PC-3 (cell line): ENCODE results near the gene COL6A2. TPM values are rescaled to one million over a fixed set of nuclear protein-coding genes. Genes with fewer than 3 reads are reported as not detected.

Source experiments
- ATAC-seq: fragments of 200-7000 bp; cut with Tn5 transposase; 2 replicates; pipeline ENCODE4 v1.9.1; 2020; ENCODE audit warnings: mild to moderate bottlenecking, moderate library complexity
- BruUV-seq: library from RNA; stranded (reverse); fragments of 400-500 nt; replicated peaks from 2 replicates; lab custom pipeline; 2021; lab: Mats Ljungman, UMichigan
- CTCF ChIA-PET: fragments of 300-600 bp; sonication (Branson Sonifier 250); formaldehyde crosslinking; loops from one replicate; lab custom pipeline; 2022; ENCODE audit warnings: antibody characterized with exemption; lab: Charles Lee
- POLR2A ChIA-PET: fragments of 300-600 bp; sonication (Branson Sonifier 250); formaldehyde crosslinking; loops from one replicate; lab custom pipeline; 2022; ENCODE audit warnings: antibody characterized with exemption; ENCODE audit not compliant: unreplicated experiment; lab: Charles Lee
- DNase-seq: peaks from one replicate; pipeline ENCODE4 v3.0.0-alpha.2; 2015
- H2AFZ ChIP-seq: fragments of 300-600 bp; sonication (generic); 2 replicates; pipeline ENCODE4 v1.6.0; 2016; ENCODE audit warnings: antibody characterized with exemption, low read length
- H3F3A ChIP-seq: fragments of 300-600 bp; sonication (generic); one replicate; pipeline ENCODE4 v1.6.0; 2017; ENCODE audit warnings: antibody characterized with exemption, low read length, control low read depth, mild to moderate bottlenecking; ENCODE audit not compliant: unreplicated experiment
- H3K27ac ChIP-seq: fragments of 300-600 bp; sonication (generic); 2 replicates; pipeline ENCODE4 v1.5.1; 2016; ENCODE audit warnings: mild to moderate bottlenecking, low read length
- H3K27me3 ChIP-seq: fragments of 300-600 bp; sonication (generic); 2 replicates; pipeline ENCODE4 v1.6.1; 2016; ENCODE audit warnings: low read length, mixed read lengths
- H3K36me3 ChIP-seq: fragments of 300-600 bp; sonication (generic); 2 replicates; pipeline ENCODE4 v1.6.1; 2016; ENCODE audit warnings: low read depth, mixed run types, low read length, mixed read lengths
- H3K4me1 ChIP-seq: fragments of 300-600 bp; sonication (generic); 2 replicates; pipeline ENCODE4 v1.5.1; 2016; ENCODE audit warnings: low read length; ENCODE audit not compliant: insufficient read depth
- H3K4me2 ChIP-seq: fragments of 300-600 bp; sonication (generic); 2 replicates; pipeline ENCODE4 v1.6.0; 2016; ENCODE audit warnings: low read length
- H3K4me3 ChIP-seq: fragments of 300-600 bp; sonication (generic); 2 replicates; pipeline ENCODE4 v1.5.1; 2016; ENCODE audit warnings: mild to moderate bottlenecking, low read length, mixed read lengths
- H3K79me2 ChIP-seq: fragments of 300-600 bp; sonication (generic); 2 replicates; pipeline ENCODE4 v1.6.1; 2017; ENCODE audit warnings: low read length, mixed read lengths
- H3K9ac ChIP-seq: fragments of 300-600 bp; sonication (generic); 2 replicates; pipeline ENCODE4 v1.6.0; 2016; ENCODE audit warnings: mild to moderate bottlenecking, low read length
- H3K9me2 ChIP-seq: fragments of 300-600 bp; sonication (generic); replicated peaks from 2 replicates; pipeline ENCODE4 v1.6.1; 2016; ENCODE audit warnings: mixed run types, low read length, mixed read lengths
- H3K9me3 ChIP-seq: fragments of 300-600 bp; sonication (generic); 2 replicates; pipeline ENCODE4 v1.6.1; 2016; ENCODE audit warnings: low read length, mixed read lengths
- H4K20me1 ChIP-seq: fragments of 300-600 bp; sonication (generic); 2 replicates; pipeline ENCODE4 v1.6.1; 2016; ENCODE audit warnings: low read length, mixed read lengths
- CTCF ChIP-seq: fragments of 300-600 bp; sonication (generic); conservative IDR thresholded peaks from 2 replicates; pipeline ENCODE4 v1.5.1; 2017; ENCODE audit warnings: antibody characterized with exemption, low read depth, mild to moderate bottlenecking, low read length
- EZH2 ChIP-seq: fragments of 300-600 bp; sonication (generic); IDR thresholded peaks from one replicate; pipeline ENCODE4 v1.6.1; 2017; ENCODE audit warnings: antibody characterized with exemption, mild to moderate bottlenecking, low read length; ENCODE audit not compliant: unreplicated experiment
- EZH2phosphoT487 ChIP-seq: fragments of 300-600 bp; sonication (generic); IDR thresholded peaks from 2 replicates; pipeline ENCODE4 v1.6.1; 2018; ENCODE audit warnings: mild to moderate bottlenecking, antibody characterized with exemption, low read length, borderline replicate concordance
- intact Hi-C: fragments of 100-400 bp; cut with micrococcal nuclease; formaldehyde crosslinking; loops from 2 replicates; pipeline ENCODE4 v1.9.0; 2023
- total RNA-seq: library from RNA; depleted of rRNA; stranded (reverse); fragments of >200 nt; gene quantifications from 2 replicates; pipeline ENCODE4 v1.2.3, GENCODE V29; 2014; rRNA removed

Gene COL6A2
- total RNA-seq, 1 experiment from 2014 or later: 521 TPM

GRCh38 chr21:46178961-46179360 lies 81.0 kb downstream of the COL6A2 start:
- TF ChIP-seq EZH2 (no peak), EZH2phosphoT487 (no peak), CTCF (no peak)
- no peak overlapping the region for H3K4me2 ChIP-seq
- H4K20me1 ChIP-seq: no peaks in the 10 kb centered on the region
- peaks cover 12% of the 10 kb centered on the region for H3K4me1 ChIP-seq
- intact Hi-C loops: no loop called here
- H2AFZ ChIP-seq: no peak overlapping the region
- no peak overlapping the region for H3K4me3 ChIP-seq
- H3K9me3 ChIP-seq: no peaks in the 10 kb centered on the region
- BruUV-seq: no TSS peak
- no peak overlapping the region for H3K27ac ChIP-seq
- ATAC-seq (no peak), DNase-seq (no peak)
- H3K27me3 ChIP-seq: no peaks in the 10 kb centered on the region
- no peaks in the 10 kb centered on the region for H3K9me2 ChIP-seq
- POLR2A ChIA-PET: no interaction called here
- CTCF ChIA-PET: no interaction called here
- 0 out of 2 replicates have a peak, but pooled peaks cover 6% of the 10 kb centered on the region for H3K36me3 ChIP-seq
- H3F3A ChIP-seq: no peaks in the 10 kb centered on the region
- no peak overlapping the region for H3K9ac ChIP-seq
- H3K79me2 ChIP-seq: peaks cover 23% of the 10 kb centered on the region

Other genes with a start within 250 kb of the COL6A2 start
- gene COL6A1, start 116.3 kb upstream of the COL6A2 start, total RNA-seq: 487 and 628 TPM in 2 replicates
- gene FTCD, start 57.5 kb downstream of the COL6A2 start, total RNA-seq: 0.40 and 0.58 TPM in 2 replicates
- 41.7 and 49.5 TPM in 2 replicates for gene SPATC1L, start 86.3 kb downstream of the COL6A2 start, total RNA-seq
- gene LSS, start 130.7 kb downstream of the COL6A2 start, total RNA-seq: 45.7 and 53.9 TPM in 2 replicates
- 105 and 140 TPM in 2 replicates for gene MCM3AP, start 187.5 kb downstream of the COL6A2 start, total RNA-seq
- gene YBEY, start 188.2 kb downstream of the COL6A2 start, total RNA-seq: 38.2 and 39.0 TPM in 2 replicates
- 14.6 and 15.3 TPM in 2 replicates for gene C21orf58, start 225.8 kb downstream of the COL6A2 start, total RNA-seq
- 51.4 and 93.0 TPM in 2 replicates for gene PCNT, start 226.0 kb downstream of the COL6A2 start, total RNA-seq